Left hindlimb (tissue), 1 donor: ENCODE data around the gene MRPS5.

Experiments
- DNase-seq: peaks from one replicate; pipeline ENCODE4 v3.0.0-alpha.2; 2018

Gene MRPS5

DNA sequence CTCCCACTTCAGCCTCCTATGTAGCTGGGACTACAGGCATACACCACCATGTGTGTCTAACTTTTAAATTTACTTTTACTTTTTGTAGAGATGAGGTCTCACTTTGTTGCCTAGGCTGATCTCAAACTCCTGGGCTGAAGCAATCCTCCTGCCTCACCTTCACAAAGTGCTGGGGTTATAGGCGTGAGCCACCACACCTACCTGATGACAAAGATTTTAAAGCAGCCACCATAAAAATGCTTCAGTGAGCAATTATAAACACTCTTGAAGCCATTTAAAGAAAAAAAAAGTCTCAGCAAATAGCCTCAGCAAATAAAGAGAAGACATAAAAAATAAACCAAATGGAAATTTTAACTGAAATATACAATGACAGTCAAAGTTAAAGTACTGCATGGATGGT lies 35.6 kb downstream of the MRPS5 start:
- no peak for DNase-seq

- DNase-seq: no peak
These were observed 39.1 kb downstream of the MRPS5 start for GRCh38 chr2:95082477-95082876.

GRCh38 chr2:95079199-95079683 lies 42.4 kb downstream of the MRPS5 start:
- no peak for DNase-seq

DNA sequence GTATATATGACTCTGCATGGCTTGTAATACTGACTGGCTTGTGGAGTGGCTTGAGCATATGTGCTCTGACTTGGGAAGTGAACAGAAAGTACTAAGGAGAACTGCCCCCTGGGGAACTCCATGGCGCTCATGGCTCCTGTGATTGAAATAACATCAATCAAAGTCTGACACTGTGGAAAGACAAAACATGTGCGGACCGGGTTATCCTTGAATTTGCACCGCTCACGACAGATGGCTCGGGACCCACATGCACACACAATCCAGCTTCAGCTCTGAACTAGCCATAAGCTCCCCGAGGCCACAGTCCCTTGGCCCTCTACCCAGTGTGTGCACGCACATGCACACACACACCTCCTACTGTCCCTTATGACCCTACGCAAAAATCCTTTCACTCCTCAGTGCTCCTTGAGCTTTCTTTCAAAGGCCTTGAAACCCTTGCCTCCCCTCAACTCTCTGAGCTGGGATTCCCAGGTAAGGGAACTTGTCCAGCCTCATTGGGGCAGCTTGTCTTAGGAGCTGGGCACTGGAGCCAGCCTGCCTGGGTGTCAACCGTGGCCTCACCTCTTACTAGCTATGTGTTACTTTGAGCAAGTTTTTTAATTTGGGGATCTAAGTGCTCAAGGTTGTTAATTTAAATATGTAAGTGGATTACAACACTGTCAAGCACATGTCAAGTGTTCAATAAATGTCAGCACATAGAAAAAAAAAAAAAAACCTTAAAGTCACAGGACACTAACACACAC lies 43.6 kb downstream of the MRPS5 start:
- DNase-seq: no peak

GRCh38 chr2:95077530-95077825 lies 44.1 kb downstream of the MRPS5 start:
- DNase-seq: no peak

DNA sequence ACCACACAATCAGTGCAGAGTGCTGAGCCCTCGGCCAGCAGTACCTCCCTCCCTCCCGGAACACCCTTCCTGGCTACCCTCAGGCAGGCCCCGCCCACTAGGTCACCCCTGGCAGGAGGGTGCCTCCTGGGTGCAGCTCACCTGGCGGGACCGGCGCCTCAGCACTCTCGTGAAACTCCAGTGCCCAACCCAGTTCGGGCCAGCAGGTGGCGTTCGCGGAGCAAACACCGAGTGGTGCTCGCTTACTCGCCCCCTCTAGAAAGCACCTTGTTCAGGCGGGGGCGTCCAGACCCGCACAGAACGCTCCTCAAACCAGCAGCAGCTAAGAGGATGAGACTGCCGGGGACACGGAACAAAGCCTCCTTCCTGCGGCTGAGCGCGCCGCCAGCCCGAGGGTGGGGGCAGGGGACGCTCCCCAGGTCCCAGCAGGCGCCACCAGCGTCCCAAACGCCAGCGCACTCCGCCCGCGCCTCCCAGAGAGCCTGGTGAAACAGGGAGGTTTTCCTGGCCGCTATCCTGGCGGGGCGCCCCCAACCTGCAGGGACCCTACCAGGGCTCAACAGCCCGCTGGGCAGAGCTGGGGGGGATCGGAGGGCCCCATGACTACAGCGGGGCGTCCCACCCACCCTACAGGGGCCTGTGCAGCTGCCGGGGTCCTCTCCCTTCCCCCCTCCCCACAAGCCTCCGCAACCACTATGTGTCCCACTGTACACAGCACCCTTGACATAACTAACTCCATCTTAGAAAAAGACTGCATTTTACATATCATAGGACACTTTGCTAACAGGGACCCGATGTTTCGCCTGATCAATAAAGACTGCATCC lies 44.7 kb downstream of the MRPS5 start:
- peak; percentile 60 for DNase-seq

GRCh38 chr2:95075440-95076132 lies 46.0 kb downstream of the MRPS5 start:
- no peak for DNase-seq

- DNase-seq: no peak
These were observed 46.8 kb downstream of the MRPS5 start for GRCh38 chr2:95074663-95075439.

DNA sequence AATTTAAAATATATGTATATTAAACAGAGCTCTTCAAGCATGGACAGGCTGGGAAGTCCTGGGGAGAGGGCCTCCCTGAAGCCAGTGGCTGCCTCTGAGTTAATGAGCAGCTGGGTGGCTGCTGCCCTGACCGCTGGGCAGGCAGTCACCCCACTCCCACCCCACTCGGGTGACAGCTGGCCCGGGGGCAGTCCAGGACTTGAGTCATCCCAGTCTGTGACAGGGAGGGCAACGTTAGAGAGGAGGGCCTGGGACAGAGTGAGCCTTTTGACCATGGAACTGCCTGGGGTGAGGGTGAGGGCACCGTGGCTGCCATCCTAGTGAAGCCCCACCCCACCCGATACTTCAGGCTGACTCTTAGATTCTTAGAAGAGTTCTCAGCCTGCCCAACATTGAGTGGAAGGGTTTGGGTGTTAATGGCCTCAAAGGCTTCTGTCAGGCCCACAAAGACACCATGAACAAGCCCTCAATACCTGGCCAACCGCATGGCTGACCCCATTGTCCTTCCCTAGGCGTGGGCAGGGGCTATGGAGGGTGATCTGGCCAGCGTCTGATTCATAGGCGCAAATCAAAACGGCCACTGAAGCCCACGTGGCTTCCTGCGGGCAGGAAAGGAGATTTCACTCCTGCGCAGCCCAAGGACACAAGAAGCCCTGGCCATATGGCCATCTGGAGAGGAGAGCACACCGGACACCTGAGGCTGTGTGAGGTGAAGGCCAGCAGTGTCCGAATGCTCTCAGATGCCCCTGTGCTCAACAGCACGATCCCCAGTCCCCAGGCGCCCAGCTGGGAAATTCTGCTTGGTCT lies 47.5 kb downstream of the MRPS5 start:
- DNase-seq: no peak

- no peak for DNase-seq
These were observed 49.2 kb downstream of the MRPS5 start for GRCh38 chr2:95072424-95072823.

- DNase-seq: no peak
These were observed 49.8 kb downstream of the MRPS5 start for GRCh38 chr2:95071856-95072255.

DNA sequence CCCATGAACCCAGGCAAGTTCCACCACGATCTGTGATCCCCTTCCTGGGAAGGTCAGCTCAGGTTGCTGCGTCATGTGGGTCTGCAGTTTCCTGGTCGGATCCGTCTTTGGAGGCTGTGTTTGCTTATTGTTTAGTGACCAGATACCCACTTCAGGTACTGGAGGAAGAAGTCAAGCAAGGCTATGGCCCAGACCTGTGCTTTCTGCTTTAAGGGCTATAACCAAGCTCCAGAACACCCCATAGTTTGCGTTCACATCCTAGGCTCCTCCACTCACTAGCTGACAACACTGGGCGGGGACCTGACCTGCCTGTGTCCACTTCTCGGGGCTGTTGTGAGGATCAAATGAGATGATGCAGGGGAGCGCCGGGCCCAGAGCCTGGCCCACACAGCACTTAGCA lies 52.1 kb downstream of the MRPS5 start:
- DNase-seq: no peak

DNA sequence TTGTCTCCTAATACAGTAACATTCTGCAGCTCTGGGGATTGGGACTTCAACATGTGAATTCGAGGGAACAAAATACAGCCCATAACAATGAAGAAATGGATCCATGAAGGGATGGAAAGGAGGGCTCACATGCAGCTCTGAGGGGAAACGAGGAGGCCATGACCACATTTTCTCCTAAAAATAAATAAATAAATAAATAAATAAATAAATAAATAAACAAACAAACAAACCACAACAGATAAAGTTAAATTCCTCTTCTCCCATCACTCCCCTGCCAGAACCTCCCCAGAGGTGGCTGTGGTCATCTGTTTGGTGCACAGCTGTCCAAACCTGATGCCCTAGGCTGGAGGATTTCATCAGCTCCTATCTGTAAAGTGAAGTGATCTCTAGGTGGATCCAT lies 53.4 kb downstream of the MRPS5 start:
- no peak for DNase-seq

DNA sequence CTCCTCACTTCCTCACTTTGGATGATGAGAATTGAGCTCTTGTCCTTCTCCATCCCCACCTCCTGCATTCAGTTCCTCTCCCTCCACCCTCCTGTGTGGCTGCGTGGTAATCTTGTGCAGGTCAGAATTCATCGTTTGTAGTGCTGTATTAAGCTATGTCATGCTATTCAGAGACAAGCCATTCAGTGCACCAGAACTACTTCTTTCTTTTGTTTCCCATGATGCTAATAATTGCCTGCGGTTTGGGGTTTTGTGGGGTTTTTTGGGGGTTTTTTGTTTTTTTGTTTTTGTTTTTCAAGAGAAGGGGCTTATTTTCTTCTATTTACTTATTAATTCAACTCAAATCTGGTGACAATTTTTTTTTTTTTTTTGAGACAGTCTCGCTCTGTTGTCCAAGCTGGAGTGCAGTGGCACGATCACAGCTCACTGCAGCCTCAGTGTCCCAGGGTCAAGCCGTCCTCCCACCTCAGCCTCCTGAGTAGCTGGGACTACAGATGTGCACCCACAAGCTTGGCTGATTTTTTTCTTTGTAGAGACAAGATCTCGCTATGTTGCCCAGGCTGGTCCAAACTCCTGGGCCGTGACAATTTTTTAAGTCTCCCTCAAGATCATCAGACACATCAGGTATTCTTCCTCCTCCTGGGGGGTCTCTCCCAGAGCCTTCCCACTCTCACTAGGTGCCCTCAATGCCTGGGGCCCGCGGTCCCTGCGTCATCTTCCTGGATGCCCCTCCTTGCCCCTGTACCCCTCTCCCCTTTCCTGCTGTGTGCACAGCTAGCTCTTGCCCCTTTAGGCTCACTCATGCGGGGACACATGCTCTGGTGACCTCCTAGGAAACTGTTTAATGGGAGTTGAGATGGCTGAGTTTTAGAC lies 58.3 kb downstream of the MRPS5 start:
- DNase-seq: no peak

DNA sequence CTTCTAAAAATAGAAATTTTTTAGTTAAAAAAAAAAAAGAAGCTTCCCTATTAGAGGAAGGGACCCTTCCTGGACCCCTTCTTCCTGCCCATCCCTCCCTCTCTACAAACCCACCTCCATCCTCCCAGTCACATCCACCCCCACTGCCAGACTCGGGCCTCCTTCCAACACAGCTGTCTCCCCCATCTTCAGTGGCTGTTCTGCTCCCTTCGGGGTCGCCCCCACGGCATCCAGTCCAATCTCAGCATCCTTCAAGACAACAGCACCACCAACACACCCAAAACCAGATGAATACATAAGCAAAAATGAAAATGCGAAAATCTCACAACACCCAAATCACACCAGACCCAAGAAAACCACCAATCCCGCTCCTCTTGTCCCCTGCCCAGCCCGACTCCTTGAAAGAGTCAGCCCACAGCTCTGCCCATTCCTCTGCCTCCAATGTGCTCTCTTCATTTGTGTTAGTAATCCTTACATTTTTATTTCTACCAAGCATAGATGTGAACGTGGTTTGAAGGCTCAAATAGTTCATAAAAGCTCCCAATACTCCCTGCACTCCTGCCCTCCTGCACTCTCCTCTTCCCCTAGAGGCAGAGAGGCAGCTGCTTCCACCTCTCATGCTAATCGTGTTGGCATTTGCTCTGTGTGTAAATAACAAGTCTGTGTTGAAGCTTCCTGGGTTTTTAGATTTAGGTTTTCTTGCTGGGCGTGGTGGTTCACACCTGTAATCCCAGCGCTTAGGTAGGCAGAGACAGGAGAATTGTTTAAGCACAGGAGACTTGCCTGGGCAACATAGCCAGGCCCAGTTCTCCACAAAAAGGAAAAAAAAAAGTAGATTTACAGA lies 59.1 kb downstream of the MRPS5 start:
- no peak for DNase-seq

DNA sequence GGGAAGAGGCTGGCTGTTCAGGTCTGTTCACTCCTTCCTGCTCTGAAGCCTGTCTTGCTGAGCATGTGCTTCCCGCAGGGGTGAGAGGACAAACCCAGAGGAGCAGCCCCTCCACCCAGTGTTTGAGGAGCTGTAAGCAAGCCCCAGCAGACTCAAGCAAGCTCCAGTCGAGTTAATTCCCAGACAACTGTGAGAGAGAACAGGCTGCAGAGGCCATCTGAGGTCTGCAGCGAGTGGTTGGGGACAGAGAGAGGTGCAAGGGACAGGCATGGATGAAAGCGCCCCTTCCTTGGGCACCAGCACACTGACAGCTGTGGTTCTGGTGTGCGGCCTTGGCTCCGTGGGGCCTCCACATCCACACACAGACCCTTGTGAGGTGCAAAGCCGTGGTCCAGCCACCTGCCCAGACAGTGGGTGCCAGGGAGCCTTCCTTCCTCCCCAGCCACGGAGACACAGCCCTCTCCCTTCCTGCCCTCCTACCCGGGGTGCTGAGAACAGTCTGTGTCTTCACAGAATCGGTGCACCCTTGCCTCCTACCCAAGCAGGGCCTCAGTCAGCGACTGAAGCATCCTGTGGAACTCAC lies 59.9 kb downstream of the MRPS5 start:
- no peak for DNase-seq

DNA sequence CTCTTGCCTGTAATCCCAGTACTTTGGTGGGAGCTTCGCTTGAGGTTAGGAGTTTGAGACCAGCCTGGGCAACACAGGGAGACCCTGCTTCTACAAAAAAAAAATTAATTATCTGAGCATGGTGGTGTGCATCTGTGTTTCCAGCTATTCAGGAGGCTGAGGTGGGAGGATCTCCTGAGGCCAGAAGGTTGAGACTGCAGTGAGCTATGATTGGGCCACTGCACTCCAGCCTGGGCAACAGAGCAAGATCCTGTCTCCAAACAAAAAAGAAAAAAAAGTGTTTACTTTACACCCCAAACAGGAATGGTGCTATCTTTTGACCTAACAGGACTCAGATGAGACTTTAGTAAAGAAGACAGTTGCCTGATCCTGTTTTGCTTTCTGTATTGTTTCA lies 60.5 kb downstream of the MRPS5 start:
- no peak for DNase-seq

GRCh38 chr2:95060446-95061118 lies 61.0 kb downstream of the MRPS5 start:
- DNase-seq: no peak
